SK-N-SH (cell line): Measurements from ENCODE around the gene PHLDB2. TPM values are rescaled to one million over a fixed set of nuclear protein-coding genes. Genes with fewer than 3 reads are reported as not detected.

ENCODE experiments used
- CTCF ChIA-PET: fragments of 300-600, 350-600 bp; formaldehyde crosslinking; extraction: SDS; loops from one replicate; lab custom pipeline; 2021; lab: Yijun Ruan, JAX
- POLR2A ChIA-PET: fragments of 350-600 bp; sonication (Branson Sonifier 250); formaldehyde crosslinking; extraction: SDS; loops from one replicate; lab custom pipeline; 2020; ENCODE audit warnings: antibody characterized with exemption, inconsistent platforms; lab: Yijun Ruan, JAX
- DNase-seq: peaks from one replicate; pipeline ENCODE4 v3.0.0; 2012
- H2AFZ ChIP-seq: fragments of 200-600 bp; sonication (generic); 2 replicates; pipeline ENCODE4 v1.8.1; 2016; ENCODE audit warnings: antibody characterized with exemption, mild to moderate bottlenecking, low read depth
- H3F3A ChIP-seq: fragments of 200-600 bp; sonication (generic); replicated peaks from 2 replicates; pipeline ENCODE3; 2016; ENCODE audit warnings: antibody characterized with exemption, mild to moderate bottlenecking; ENCODE audit not compliant: insufficient read depth
- H3K27ac ChIP-seq, 2 experiments: fragments of 200-500 bp in 1 of 2; fragments of 200-600 bp in 1 of 2; sonication (Bioruptor generic) in 1 of 2; sonication (generic), shearing (Covaris generic) in 1 of 2; 2 replicates each; pipeline versions ENCODE4 v1.5.1 to v1.6.1; 2014 to 2016; ENCODE audit warnings: low read depth in 2 of 2, inconsistent platforms in 1 of 2, low read length in 1 of 2, mild to moderate bottlenecking in 1 of 2, mixed read lengths in 1 of 2
- H3K27me3 ChIP-seq: fragments of 200-600 bp; sonication (generic), shearing (Covaris generic); 2 replicates; pipeline ENCODE4 v1.6.1; 2016; ENCODE audit warnings: mixed run types; ENCODE audit not compliant: insufficient read depth
- H3K36me3 ChIP-seq, 2 experiments: fragments of 200-500 bp in 1 of 2; fragments of 200-600 bp in 1 of 2; sonication (Bioruptor generic) in 1 of 2; sonication (generic) in 1 of 2; replicated peaks in 1 of 2; 2 replicates each; pipeline versions ENCODE3 to v1.5.1; 2014 to 2016; ENCODE audit warnings: low read length in 1 of 2, mild to moderate bottlenecking in 1 of 2; ENCODE audit not compliant: insufficient read depth in 2 of 2, control insufficient read depth in 1 of 2
- H3K4me1 ChIP-seq, 2 experiments: fragments of 200-500 bp in 1 of 2; fragments of 200-600 bp in 1 of 2; sonication (Bioruptor generic) in 1 of 2; sonication (generic), shearing (Covaris generic) in 1 of 2; 2 replicates each; pipeline versions ENCODE4 v1.5.1 to v1.6.1; 2014 to 2016; ENCODE audit warnings: low read depth in 1 of 2, low read length in 1 of 2, mixed run types in 1 of 2; ENCODE audit not compliant: insufficient read depth in 2 of 2, control insufficient read depth in 1 of 2
- H3K4me2 ChIP-seq: fragments of 200-600 bp; sonication (generic), shearing (Covaris generic); 2 replicates; pipeline ENCODE4 v1.6.1; 2017; ENCODE audit warnings: mixed run types
- H3K4me3 ChIP-seq, 2 experiments: fragments of 200-500 bp in 1 of 2; fragments of 200-600 bp in 1 of 2; sonication (Bioruptor generic) in 1 of 2; sonication (generic), shearing (Covaris generic) in 1 of 2; 2 replicates each; pipeline versions ENCODE4 v1.5.1 to v1.8.1; 2014 to 2016; ENCODE audit warnings: low read depth in 2 of 2, inconsistent platforms in 1 of 2, low read length in 1 of 2, mild to moderate bottlenecking in 1 of 2, mixed read lengths in 1 of 2, moderate library complexity in 1 of 2
- H3K79me2 ChIP-seq: fragments of 200-600 bp; sonication (generic); 2 replicates; pipeline ENCODE4 v1.8.1; 2017; ENCODE audit warnings: mild to moderate bottlenecking; ENCODE audit not compliant: insufficient read depth
- H3K9ac ChIP-seq: fragments of 200-600 bp; sonication (generic); 2 replicates; pipeline ENCODE4 v1.6.1; 2017; ENCODE audit warnings: mixed run types
- H3K9me2 ChIP-seq: fragments of 200-600 bp; sonication (generic); 2 replicates; pipeline ENCODE4 v1.6.1; 2017; ENCODE audit warnings: mixed run types
- H3K9me3 ChIP-seq: fragments of 200-600 bp; sonication (generic); 2 replicates; pipeline ENCODE4 v1.6.1; 2017; ENCODE audit warnings: mixed run types, mild to moderate bottlenecking, moderate library complexity
- H4K20me1 ChIP-seq: fragments of 200-600 bp; sonication (generic); 2 replicates; pipeline ENCODE4 v1.6.1; 2017; ENCODE audit warnings: mild to moderate bottlenecking, mixed run types; ENCODE audit not compliant: insufficient read depth
- ELF1 ChIP-seq: IDR thresholded peaks from 2 replicates; pipeline ENCODE4 v1.4.0; 2012
- EP300 ChIP-seq, 2 experiments: IDR thresholded peaks; 2 replicates each; pipeline versions ENCODE4 v1.4.0 to v1.6.1; 2012; ENCODE audit warnings: borderline replicate concordance in 1 of 2, low read depth in 1 of 2, low read length in 1 of 2
- FOSL2 ChIP-seq: IDR thresholded peaks from 2 replicates; pipeline ENCODE4 v1.4.0; 2012; ENCODE audit warnings: low read depth, mild to moderate bottlenecking, moderate library complexity, borderline replicate concordance
- FOXJ3 ChIP-seq: sonication (generic); formaldehyde crosslinking; IDR thresholded peaks from 2 replicates; pipeline ENCODE4 v1.5.1; 2020; ENCODE audit warnings: mild to moderate bottlenecking, missing genetic modification reagents
- FOXM1 ChIP-seq: IDR thresholded peaks from 2 replicates; pipeline ENCODE4 v1.4.0; 2012; ENCODE audit warnings: low read depth, mild to moderate bottlenecking
- JUND ChIP-seq: IDR thresholded peaks from 2 replicates; pipeline ENCODE4 v1.4.0; 2012
- MXI1 ChIP-seq: IDR thresholded peaks from 2 replicates; pipeline ENCODE4 v1.6.1; 2012; ENCODE audit warnings: mild to moderate bottlenecking, low read depth, low read length, improper control_type of control experiment
- NRF1 ChIP-seq: IDR thresholded peaks from 2 replicates; pipeline ENCODE4 v1.6.1; 2012; ENCODE audit warnings: low read depth, mild to moderate bottlenecking, low read length
- RXRA ChIP-seq: IDR thresholded peaks from 2 replicates; pipeline ENCODE4 v1.4.0; 2012; ENCODE audit warnings: low read depth, mild to moderate bottlenecking, borderline replicate concordance
- TCF12 ChIP-seq: IDR thresholded peaks from 2 replicates; pipeline ENCODE4 v1.4.0; 2012
- TEAD4 ChIP-seq: IDR thresholded peaks from 2 replicates; pipeline ENCODE4 v1.4.0; 2012; ENCODE audit warnings: mild to moderate bottlenecking, borderline replicate concordance; ENCODE audit not compliant: insufficient read depth
- ZBTB33 ChIP-seq: IDR thresholded peaks from 2 replicates; pipeline ENCODE4 v1.4.0; 2012; ENCODE audit warnings: low read depth, borderline replicate concordance
- whole genome bisulfite sequencing: methylation state at CpG from one replicate; pipeline ENCODE4 v1.1.6; 2017; ENCODE audit warnings: low lambda C conversion rate; 5-methylcytosine and 5-hydroxymethylcytosine counted together
- polyA plus RNA-seq, 3 experiments: library from polyadenylated mRNA; depleted of rRNA; stranded (reverse); fragments of >200 nt; gene quantifications; 2 replicates each; pipeline ENCODE4 v1.2.3, GENCODE V29; 2012
- TF ChIP-seq, protein P1 (sequence below): IDR thresholded peaks from 2 replicates; pipeline ENCODE4; 2012

The PHLDB2 gene
- polyA plus RNA-seq, 1 of the 3 experiments (the other 2 are of a cell fraction): 18.0 TPM

- ChIA-PET POLR2A (interaction anchor here (0.7 kb wide), 1 partner anchor 44 kb away, joined by 3 read pairs; no protein-coding TSS in a partner anchor), CTCF (interaction anchor here (0.8 to 1.3 kb wide), 2 partner anchors 21 to 64 kb away, joined by 3 read pairs; no protein-coding TSS in a partner anchor)
- Histone ChIP-seq H3K27ac (peak overlapping the region in 1 of 2 experiments; percentile 86; a peak in 3 of 4 replicates), H3K9ac (peak overlapping the region; percentile 40), H3K4me1 (peaks cover 0 to 25% of the 10 kb centered on the region in 2 experiments; a peak in 3 of 4 replicates), H3K79me2 (peaks cover 99% of the 10 kb centered on the region), H3K36me3 (peaks cover 0 to 52% of the 10 kb centered on the region in 2 experiments), H3K9me3 (no peaks in the 10 kb centered on the region), H3F3A (peaks cover 31% of the 10 kb centered on the region), H3K4me3 (no peak overlapping the region), H3K4me2 (peak overlapping the region; percentile 20; the same call in 1 of the 2 replicates), H4K20me1 (no peaks in the 10 kb centered on the region), H3K9me2 (no peaks in the 10 kb centered on the region), H2AFZ (no peak overlapping the region), H3K27me3 (no peaks in the 10 kb centered on the region)
- WGBS: 35% methylated on average over 2 of the region's 2 CpGs
- no peak for DNase-seq
- TF ChIP-seq EP300 (IDR thresholded peaks at IDR 0.05; ENCODE audit: borderline replicate concordance in 1 of 2, low read depth in 1 of 2, low read length in 1 of 2): peak in 1 of 2 experiments; percentile 66; a peak in 2 of 4 replicates
- TF ChIP-seq TCF12: peak; percentile 75
- TF ChIP-seq, protein P1, sequence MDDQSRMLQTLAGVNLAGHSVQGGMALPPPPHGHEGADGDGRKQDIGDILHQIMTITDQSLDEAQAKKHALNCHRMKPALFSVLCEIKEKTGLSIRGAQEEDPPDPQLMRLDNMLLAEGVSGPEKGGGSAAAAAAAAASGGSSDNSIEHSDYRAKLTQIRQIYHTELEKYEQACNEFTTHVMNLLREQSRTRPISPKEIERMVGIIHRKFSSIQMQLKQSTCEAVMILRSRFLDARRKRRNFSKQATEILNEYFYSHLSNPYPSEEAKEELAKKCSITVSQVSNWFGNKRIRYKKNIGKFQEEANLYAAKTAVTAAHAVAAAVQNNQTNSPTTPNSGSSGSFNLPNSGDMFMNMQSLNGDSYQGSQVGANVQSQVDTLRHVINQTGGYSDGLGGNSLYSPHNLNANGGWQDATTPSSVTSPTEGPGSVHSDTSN: peak; percentile 48
- TF ChIP-seq FOXM1: peak; percentile 67; the same call in 1 of the 2 replicates
- TF ChIP-seq ELF1: no peak
- TF ChIP-seq FOSL2: peak; percentile 91
- peak; percentile 59; the same call in 1 of the 2 replicates for TF ChIP-seq TEAD4
- peak; percentile 89 for TF ChIP-seq JUND
- TF ChIP-seq MXI1: no peak
- peak; percentile 53; the same call in 1 of the 2 replicates for TF ChIP-seq RXRA
- no peak for TF ChIP-seq ZBTB33
These were observed 44.0 kb downstream of the PHLDB2 start for GRCh38 chr3:111903067-111903511.

DNA sequence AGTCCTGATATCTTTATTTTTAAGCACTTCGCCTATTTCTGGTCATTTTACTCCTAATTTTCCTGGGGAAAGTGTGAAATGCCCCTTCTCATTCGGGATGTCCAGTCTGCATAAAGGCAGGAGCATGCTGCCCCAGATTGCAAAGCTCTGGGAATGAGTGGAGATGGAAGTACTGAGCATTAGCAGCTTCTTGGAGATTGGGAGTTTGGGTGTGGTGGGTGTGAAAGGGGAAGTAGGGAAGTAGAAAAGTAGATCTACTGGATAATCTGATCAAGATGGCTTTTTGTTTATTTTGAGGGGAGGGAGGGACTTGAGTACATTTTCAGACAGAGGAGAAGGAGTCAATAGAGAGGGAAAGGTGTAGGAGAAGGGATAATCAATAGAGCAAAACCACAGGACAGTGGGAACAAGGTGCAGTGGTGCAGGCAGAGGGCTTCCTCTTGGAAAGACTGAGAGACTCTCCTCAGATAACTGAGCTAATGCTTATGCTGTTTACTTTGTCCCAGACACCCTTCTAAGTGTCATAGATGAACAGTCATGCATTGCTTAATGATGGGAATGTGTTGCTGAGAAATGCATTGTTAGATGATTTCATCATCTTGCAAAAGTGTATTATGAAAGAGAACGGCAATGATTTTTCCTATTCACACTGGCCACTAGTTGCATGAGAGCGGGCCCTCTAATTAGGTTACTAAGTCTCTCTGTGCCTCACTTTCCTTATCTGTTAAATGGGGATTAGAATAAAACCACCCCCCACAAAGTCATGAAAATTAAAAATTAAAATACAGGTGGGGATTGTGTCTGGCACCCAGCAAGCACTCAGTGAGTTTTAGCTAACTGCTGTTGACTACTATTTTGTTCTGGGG lies 45.5 kb downstream of the PHLDB2 start:
- Histone ChIP-seq H3K27ac (peak overlapping the region in 1 of 2 experiments; percentile 86; a peak in 2 of 4 replicates), H2AFZ (no peak overlapping the region), H3K4me2 (no peak overlapping the region), H3K4me1 (peaks cover 0 to 25% of the 10 kb centered on the region in 2 experiments; a peak in 3 of 4 replicates), H3F3A (peaks cover 32% of the 10 kb centered on the region), H3K9ac (peak overlapping the region; percentile 42; the same call in 1 of the 2 replicates), H4K20me1 (no peaks in the 10 kb centered on the region), H3K27me3 (no peaks in the 10 kb centered on the region), H3K9me3 (no peaks in the 10 kb centered on the region), H3K4me3 (no peak overlapping the region), H3K36me3 (peaks cover 0 to 50% of the 10 kb centered on the region in 2 experiments), H3K79me2 (peaks cover 99% of the 10 kb centered on the region), H3K9me2 (no peaks in the 10 kb centered on the region)
- ChIA-PET POLR2A (no interaction called here), CTCF (no interaction called here)
- TF ChIP-seq ZBTB33 (no peak), TCF12 (0 out of 2 replicates have a peak, but pooled peaks have one; percentile 5), FOSL2 (peak; percentile 23; the same call in 1 of the 2 replicates), JUND (peak; percentile 12; the same call in 1 of the 2 replicates), NRF1 (no peak), FOXJ3 (CRISPR knock-in tag) (no peak)
- DNase-seq: no peak
- WGBS: 80% methylated on average over 4 of the region's 4 CpGs
